NCI-H2171 (cell line): ENCODE data around the gene NAP1L1.
A peak's percentile ranks its signal among the peaks of the same experiment; 100 is the strongest.

Experiments used
- DNase-seq: peaks from one replicate; lab custom pipeline; 2025; lab: John Stamatoyannopoulos, UW

The NAP1L1 gene, protein sequence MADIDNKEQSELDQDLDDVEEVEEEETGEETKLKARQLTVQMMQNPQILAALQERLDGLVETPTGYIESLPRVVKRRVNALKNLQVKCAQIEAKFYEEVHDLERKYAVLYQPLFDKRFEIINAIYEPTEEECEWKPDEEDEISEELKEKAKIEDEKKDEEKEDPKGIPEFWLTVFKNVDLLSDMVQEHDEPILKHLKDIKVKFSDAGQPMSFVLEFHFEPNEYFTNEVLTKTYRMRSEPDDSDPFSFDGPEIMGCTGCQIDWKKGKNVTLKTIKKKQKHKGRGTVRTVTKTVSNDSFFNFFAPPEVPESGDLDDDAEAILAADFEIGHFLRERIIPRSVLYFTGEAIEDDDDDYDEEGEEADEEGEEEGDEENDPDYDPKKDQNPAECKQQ

DNA sequence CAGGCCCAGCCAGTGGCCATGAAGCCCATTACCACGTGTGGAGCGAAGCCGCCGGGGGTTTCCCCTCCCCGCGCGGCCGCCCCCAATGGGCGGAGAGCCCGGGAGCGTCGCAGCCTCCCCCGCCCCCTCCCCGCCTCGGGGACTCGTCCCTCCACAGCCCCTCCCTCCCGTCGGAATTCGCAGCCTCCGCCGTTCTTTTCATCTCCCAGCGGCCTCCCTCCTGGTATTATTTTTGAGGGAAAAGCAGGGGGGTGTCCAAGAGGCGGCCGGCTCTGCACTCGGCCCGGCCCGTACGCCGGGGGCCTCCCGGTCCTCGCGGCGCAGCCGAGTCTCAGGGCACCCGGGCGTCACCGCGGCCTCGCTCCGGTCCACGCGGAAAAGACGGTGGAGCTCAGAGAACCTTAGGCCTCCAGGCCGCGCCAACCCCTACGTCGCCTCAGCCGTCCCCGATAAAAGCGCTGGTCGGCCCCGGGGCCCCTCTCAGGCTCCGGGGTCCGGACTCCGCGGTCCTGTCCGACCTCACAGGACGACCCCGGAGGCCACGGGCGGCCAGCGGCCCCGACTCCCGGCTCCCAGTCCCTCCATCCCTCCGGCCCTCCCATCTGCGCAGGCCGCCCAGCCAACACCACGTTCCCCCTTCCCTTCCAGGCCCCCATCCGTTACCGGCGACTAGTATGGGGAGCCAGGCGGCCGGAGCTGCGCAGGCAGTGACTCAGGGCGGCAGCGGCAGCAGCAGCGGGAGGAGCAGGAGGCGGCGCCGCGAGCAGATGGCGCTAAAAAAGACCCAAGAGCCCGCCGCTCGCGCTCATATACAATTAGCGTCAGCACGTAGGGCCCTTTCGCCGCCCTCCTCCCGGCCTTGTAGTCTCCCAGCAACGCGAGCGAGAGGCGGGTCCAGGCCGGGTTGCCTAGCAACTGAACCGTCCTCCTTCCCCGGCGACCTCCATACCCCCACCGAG lies at the start of gene NAP1L1:
Gene NAP1L1, minus strand, starts transcription at position 782 of the 959 bp plus-strand sequence. CDS start 10,466 bp downstream, outside the sequence.
- DNase-seq: peak; percentile 98

DNA sequence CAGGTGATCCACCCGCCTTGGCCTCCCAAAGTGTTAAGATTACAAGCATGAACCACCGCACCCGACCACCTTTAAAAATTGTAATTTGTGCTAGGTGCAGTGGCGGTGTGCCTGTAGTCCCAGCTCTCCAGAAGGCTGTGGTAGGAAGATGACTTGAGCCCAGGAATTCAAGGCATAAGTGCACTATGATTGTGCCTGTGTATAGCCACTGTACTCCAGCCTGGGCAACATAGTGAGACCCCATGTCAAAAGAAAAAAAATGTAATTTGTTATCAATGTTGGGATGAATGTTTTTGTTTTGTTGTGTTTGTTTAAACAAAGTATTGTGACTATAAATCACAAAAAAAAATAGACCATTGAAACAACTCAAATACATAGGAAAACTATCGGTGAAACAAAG lies 43.1 kb upstream of the NAP1L1 start:
- DNase-seq: no peak

DNA sequence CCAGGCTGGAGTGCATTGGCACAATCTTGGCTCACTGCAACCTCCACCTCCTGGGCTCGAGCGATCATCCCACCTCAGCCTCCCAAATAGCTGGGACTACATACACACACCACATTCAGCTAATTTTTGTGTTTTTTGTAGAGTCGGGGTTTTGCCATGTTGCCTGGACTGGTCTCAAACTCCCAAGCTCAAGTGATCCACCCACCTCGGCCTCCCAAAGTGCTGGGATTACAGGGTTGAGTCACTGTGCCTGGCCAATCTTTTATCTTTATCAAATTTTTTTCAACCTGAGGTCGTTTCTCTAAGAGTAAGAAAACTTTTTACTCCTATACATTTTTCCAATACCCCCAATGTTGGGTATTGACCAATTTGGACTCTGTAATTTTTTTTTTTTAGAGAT lies 40.0 kb upstream of the NAP1L1 start:
- DNase-seq: no peak

DNA sequence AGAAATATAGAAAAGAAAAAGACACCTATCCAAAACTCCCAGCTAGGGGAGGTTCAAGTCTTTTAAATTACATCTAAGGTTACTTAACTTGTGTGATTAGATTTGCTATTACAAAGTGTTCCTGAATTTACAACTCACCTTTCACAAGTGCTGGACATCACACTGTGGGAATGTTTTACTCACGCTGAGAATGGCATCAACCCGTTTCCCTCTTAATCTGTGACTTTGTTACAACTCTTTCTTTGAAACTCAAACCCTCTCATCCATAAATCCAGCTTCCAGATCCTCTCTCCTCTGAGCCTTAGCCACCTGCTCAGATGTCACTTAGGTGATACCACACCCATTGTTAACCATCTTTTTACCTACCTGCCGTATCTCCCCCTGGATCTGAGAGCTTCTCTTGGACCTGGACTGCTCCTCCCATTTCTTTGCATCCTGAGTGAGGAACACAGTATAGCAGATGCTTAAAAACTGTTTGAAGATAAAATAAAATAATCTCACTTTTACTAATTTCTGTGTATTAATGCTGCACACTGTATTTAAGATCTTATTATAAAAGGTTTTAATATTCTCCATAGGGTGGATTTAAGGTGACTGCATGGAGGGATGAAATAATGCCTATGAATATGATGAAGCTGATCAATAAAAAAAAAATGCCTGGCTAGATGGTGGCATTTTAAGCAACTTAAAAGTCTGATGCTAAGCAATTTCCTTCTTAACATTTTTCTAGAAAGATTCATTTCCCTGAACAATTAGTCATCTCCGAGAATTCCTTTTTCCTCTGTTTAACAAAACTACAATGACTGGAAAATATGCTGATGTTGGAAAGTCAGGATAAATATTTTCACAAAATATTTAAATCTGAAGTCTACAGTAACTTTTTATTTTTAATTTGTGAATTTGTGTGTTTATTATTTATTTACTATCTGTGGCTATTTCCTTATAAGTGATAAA lies 39.1 kb upstream of the NAP1L1 start:
- DNase-seq: no peak

DNA sequence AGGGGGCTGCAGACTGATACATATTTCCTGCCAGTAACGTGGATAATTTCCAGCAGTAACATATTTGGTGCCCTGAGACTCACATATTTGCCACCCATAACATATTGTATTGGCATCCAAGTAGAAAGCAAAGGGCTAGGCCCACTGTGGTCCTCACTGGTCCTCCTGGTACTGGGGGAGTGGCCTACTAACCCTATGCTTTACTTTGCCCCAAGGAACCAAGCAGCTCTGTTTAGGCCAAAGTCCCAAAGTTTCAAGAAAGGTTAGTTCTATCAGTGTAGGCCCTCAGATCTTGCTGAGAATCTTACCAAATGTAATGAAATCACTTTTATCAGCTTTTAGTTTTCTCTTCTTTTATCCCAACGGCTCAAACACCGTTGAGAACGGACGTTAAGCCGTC lies 35.4 kb upstream of the NAP1L1 start:
- no peak for DNase-seq

DNA sequence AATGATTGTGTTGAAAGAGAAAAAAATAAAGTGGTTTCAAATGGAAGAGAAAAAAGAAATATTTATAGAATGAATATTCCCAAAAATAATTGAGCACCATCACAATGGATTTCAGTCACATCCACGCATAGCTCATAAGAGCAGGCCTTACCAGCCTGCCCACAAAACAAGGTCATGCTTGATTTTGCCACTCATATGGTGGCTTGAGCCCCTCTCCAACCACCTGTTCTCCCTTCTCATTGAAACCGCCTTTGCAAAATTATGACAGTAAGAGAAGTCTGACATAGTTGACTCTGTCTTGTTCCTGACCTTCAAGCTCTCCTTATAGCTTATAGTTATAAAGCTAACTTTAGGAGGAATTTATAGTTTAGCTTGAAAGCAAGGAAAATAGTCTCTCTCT lies 33.3 kb upstream of the NAP1L1 start:
- DNase-seq: no peak

DNA sequence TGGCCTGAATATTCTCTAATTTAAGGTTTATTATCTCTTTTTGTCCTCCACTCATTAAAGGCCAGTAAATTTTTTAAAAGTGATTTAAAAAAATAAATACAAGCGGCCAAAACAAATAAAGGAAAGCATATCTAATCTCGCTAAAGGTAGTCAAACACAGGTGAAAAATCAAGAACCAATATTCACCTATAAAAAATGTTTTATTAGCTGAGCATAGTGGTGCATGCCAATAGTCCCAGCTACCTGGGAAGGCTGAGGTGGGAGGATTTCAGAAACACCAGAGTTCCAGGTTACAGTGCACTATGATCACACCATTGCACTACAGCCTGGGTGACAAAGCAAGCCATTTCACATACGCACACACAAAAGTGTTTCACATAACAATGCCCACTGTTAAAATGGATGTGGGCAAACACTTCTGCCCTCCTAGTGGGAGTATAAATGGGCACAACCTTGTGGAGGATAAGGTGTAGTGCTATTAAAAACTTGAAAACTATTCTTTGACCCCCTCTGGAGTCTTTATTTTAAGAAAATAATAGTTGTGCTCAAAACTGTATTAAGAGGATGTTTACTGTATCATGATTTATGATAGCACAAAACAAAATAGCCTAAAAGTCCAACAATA lies 32.7 kb upstream of the NAP1L1 start:
- no peak for DNase-seq

DNA sequence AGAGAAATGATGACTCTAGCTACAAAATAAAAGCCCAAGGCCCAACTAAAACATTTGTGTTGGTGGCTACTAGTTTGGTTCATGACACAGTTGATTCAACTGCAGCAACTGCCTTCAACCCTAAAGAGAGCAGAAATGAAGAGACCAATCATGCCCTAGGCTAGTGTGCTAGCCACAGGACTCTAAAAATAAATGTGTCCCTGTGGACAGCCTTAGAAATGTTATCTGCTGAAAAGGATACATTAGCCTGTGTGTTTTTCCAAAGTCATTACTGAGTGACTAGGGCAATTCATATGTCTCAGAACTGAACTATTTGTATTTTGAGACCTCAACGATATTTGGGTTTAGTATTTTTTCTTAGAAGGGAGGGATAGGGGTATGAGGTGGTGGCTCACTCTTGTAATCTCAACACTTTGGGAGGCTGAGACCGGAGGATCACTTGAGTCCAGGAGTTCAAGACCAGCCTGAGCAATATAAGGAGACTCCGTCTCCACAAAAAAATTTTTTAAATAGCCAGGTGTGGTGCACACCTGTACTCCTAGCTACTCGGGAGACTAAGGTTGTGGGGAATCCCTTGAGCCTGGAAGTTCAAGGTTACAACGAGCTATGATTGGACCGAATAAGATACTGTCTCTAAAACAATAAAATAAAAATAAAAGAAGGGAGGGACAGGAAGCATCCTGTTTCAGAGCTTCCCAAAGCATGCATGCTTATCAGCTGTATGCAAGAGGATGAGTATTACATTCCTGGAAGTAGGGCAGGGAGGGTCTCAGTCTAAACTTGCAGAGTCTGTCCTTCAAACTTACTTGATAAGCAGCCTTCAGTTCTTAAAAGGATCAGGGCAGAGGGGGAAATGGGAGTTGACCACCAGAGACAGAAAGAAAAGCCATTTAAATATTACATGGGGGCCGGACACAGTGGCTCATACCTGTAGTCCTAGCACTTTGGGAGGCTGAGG lies 29.6 kb upstream of the NAP1L1 start:
- no peak for DNase-seq

DNA sequence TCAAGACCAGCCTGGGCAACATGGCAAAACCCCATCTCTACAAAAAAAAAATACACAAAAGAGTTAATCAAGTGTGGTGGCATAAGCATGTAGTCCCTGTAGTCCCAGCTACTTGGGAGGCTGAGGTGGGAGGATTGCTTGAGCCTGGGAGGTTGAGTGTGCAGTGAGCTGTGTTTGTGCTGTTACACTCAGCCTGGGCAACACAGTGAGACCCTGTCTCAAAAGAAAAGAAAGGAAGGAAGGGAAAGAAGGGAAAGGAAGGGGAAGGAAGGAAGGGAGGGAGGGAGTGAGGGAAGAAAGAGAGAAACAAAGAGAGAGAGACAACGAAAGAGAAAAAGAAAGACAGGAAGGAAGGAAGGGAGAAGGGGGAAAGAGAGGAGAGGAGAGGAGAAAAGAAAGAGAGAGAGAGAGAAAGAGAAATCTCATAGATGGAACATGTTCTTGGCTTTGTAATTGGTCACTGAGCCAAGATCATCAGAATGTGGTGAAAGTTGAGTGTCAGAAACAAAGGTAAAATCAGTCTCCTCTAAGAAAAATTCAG lies 26.8 kb upstream of the NAP1L1 start:
- DNase-seq: no peak

DNA sequence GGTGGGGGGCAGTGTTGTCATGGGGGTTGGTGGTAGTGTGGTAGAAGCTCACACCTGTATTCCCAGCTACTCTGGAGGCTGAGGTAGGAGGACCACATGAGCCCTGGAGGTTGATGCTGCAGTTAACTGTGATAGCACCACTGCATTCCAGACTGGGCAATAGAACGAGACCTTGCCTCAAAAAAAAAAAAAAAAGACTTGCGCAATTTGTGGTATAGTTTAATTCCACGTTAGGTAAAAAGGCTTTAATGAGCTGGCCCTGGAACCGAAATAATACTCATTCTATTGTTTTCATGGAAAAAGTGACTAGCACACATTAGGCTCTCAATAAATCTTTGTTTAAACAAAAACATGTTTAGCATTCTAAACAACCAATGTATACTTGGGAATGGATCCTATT lies 25.4 kb upstream of the NAP1L1 start:
- DNase-seq: no peak

DNA sequence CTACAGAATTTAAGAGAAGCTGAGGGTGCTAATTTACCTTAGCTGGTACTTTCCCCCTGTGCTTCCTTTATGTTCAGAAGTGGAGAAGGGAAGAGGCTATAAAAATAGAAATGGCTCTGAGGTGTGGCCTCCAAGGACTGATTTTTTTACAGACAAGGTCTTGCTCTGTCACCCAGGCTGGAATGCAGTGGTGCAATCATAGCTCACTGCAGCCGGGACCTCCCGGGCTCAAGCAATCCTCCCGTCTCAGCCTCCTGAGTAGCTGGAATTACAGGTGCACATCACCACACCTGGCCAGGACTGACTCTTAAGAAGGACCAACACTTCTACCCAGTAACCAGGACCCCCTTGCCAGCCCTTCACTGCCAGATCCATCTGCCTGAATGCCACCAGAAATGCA lies 23.9 kb upstream of the NAP1L1 start:
- no peak for DNase-seq

DNA sequence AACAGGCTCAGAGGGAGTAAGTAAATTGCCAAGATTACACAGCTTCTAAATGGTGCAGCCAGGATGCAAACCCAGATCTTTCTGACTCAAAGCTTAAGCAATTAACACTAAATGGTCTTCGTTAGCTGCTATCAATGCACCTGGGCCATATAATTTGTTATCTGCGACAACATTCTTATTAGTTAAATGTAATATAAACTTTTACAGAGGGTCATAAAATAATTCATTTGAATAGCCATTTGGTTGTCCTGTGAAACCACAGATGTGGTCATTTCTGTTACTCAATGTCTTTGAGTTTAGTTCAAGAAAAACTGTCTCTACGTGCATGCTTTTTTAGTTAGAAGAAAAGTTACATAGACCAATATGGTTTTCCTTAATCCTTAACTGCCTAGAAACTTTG lies 22.1 kb upstream of the NAP1L1 start:
- DNase-seq: no peak

DNA sequence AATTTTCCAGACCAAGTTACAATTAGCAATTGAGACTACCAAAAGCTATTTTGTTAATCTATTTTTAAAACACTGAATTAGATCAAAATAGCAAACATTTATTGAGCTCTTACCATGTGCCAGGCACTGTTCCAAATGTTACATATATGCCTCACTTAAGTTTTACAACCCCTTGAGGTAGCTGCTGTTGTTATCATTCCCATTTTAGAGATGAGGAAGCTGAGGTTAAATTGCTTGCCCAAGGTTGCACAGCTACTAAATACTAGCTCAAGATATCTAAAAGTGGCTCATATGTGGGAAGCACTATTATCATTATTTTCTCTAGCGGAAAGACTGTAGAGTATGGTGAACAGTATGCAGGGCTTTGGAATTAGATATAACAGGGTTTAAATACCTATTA lies 19.5 kb upstream of the NAP1L1 start:
- no peak for DNase-seq

DNA sequence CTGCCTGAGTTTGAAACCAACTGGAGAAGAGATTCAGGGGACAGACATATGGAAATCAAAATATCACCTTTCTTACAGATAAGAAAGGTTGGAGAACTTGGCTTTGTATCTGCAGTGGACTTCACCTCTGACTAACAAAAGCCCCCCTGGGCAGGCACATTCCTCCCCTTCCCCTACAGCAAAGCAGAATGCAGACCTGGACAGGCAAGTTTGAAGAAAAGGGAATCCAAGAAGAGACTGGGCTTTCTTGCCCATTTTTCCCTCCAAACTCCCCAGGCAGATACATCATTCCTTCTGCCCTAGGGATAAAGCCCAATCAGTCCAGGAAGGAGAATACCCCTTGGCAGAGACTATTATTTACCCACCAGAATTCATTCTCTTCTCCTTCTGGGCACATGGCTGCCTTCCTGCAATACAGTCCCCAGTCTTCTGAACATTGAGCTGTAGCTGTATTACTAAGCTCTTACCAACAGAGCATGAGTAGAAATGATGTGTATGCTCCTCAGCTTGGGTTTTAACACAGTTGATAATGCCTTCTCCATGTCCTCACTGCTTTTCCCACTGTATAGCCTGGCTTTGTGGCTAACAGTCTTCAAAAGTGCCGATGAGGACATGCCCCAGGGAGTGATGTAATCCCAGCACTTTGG lies 17.4 kb upstream of the NAP1L1 start:
- no peak for DNase-seq

DNA sequence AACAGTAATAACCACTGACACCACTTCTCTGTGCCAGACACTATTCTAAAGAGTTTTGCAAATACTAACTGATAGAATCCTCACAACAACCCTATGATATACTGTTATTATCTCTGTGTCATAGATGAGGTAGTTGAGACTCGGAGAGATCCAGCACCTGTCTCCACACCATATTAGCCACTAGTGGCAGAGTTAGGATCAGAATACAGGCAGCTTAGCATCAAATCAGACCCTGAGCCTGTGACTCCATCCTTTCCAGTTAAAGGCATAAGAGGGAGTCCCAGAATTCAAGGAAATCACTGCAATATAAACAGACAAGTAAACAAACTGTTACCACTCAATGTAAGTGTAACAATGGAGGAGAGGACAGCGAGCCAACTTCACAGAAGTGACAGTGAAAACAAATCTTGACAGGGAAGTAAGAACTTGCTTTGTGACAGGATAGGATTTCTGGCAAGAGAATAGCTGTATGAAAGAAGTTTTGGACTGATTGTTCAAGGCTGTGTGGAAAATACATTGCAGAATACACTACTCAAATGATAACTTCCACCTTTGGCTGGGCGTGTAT lies 11.7 kb upstream of the NAP1L1 start:
- DNase-seq: no peak

DNA sequence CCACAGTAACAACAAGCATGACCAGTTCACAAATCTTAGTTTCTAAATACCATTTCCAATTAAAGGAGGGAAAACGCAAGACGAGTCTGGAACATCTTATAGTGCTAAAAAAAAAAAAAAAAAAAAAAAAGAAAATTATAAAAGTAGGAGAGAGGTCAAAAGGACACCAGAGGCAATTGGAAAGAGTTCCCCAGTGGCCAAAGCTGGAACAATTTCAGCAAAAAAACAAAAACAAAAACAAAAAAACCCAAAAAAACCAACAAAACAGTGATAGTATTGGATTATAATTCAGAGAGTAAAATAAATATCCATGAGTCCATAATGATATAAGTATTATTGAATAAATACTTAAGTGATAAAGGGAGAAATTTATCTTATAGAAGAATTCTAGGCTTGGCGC lies 10.3 kb upstream of the NAP1L1 start:
- no peak for DNase-seq

DNA sequence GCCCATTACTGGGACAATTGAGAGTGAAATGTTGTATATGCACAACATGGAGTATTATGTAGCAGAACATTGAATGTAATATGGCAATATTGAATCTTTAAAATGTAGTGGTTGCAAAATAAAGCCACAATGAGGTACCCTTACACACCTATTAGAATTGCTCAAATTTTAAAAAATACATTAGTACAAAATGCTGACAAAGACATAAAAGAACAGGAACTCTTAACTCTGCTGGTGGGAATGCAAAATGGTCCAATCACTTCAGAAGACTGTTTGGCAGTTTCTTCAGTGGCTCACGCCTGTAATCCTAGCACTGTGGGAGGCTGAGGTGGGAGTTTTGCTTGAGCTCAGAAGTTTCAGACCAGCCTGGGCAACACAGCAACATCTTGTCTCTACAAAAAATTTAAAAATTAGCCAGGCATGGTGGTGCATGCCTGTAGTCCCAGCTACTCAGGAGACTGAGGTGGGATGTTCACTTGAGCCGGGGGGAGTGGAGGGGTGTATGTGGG lies 6.8 kb upstream of the NAP1L1 start:
- no peak for DNase-seq

DNA sequence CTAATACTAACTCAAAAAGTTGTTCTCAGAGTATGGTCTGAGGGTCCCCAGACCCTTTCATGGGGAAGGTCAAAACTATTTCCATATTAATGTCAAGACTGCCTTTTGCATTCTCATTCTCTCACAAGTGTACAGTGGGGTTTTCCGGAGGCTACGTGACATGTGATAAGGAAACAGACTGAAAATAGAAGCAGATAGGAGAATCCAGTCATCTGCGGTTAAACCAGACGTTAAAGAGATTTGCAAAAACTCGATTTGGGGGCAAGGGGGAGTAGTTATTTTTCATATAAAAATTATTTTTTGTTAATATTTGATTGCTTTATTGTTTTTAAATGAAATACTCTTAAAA lies 1.0 kb upstream of the NAP1L1 start:
- no peak for DNase-seq
